Spleen (tissue), 7 donors: ENCODE data around the gene KRTDAP.

Experiments
- POLR2AphosphoS5 ChIP-seq, 3 donors: sonication (generic); formaldehyde crosslinking; IDR thresholded peaks; one replicate each; pipeline ENCODE4 v1.5.1; 2017; ENCODE audit warnings: antibody characterized with exemption in 3 of 3
- TF ChIP-seq, protein P1 (sequence below), 11 experiments: fragments of 200-600 bp in 7 of 11; fragments of 450-650 bp in 4 of 11; sonication (generic) in 4 of 11; IDR thresholded peaks in 8 of 11; conservative IDR thresholded peaks in 3 of 11; 1 replicate in 7 of 11; 2 replicates in 4 of 11; pipeline versions ENCODE4 v1.4.0 to v1.8.0; 2016 to 2021; ENCODE audit warnings: antibody characterized with exemption in 11 of 11, inconsistent platforms in 4 of 11, mild to moderate bottlenecking in 1 of 11
- donor health status: DM: no; HTN: no; CAD: no; lungs with moderate emphysema.
- donor health status: DM: no; HTN: no; CAD: no.
- donor health status: DM: no; HTN: no; CAD: no.

DNA sequence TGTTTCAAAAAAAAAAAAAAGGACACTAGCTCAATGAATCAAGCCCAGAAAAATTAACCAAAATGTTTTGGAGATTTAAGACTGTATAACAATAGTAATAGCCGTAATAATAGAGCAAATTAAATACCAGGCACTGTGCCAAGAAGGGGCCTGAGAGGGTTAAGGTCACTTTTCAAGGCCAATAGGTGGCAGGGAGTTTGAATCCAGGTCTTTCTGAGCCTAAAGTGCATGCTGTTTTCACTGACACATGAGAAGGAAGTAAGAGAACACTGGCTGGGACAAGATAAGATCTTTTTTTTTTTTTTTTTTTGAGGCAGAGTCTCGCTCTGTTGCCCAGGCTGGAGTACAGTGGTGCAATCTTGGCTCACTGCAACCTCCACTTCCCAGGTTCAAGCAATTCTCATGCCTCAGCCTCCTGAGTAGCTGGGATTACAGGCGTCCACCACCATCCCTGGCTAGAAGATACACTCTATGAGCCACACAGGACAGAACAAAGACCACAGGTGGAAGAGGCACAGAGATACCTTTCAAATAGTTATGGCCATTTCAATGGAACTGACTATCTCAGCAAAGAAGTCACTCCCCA, 34.6 kb downstream of the KRTDAP start:
- TF ChIP-seq, protein P1, sequence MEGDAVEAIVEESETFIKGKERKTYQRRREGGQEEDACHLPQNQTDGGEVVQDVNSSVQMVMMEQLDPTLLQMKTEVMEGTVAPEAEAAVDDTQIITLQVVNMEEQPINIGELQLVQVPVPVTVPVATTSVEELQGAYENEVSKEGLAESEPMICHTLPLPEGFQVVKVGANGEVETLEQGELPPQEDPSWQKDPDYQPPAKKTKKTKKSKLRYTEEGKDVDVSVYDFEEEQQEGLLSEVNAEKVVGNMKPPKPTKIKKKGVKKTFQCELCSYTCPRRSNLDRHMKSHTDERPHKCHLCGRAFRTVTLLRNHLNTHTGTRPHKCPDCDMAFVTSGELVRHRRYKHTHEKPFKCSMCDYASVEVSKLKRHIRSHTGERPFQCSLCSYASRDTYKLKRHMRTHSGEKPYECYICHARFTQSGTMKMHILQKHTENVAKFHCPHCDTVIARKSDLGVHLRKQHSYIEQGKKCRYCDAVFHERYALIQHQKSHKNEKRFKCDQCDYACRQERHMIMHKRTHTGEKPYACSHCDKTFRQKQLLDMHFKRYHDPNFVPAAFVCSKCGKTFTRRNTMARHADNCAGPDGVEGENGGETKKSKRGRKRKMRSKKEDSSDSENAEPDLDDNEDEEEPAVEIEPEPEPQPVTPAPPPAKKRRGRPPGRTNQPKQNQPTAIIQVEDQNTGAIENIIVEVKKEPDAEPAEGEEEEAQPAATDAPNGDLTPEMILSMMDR (IDR thresholded peaks at IDR 0.05 in 8 of 11, conservative IDR thresholded peaks at IDR 0.05 in 3 of 11), result no peak
- TF ChIP-seq POLR2AphosphoS5 (IDR thresholded peaks at IDR 0.05), result no peak
